Measurements from ENCODE around the gene GREB1.

GREB1 gene

GRCh38 chr2:11508279-11508678, 25.6 kb upstream of the GREB1 start:
- no peak for DNase-seq
- in situ Hi-C loops (cut with HindIII; ENCODE audit: low pct_ligation_motif_present, low pct_unique_long_range_greater_than_20kb, low sequenced_read_pairs), result no loop called here

DNA sequence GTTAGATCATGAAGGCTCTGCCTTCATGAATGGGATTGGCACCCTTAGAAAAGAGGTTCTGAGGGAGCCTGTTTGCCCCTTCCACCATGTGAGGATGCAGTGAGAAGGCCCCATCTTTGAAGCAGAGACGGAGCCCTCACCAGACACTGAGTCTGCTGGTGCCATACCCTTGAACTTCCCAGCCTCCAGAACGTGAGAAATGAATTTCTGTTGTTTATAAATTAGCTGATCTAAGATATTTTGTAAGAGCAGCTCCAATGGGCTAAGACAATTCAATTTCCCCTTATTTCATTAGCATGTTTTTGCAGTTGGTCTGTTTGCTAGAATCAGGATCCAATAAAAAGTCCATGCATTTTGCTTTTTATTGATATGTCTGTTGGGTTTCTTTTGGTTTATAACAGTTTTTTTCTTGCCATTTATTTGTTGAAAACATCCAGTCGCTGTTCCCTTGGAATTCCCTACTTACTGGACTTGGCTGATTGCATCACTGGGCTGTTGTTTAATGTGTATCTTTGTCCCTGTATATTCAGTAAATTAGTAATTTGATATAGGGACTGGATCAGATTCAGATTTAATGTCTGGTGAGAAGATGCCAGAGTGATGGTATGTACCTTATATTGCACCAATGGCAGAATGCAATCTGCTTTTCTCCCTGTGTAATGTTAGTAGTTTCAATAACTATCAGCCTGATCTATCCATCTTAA, 24.0 kb upstream of the GREB1 start:
- in situ Hi-C loops (cut with HindIII; ENCODE audit: low pct_ligation_motif_present, low pct_unique_long_range_greater_than_20kb, low sequenced_read_pairs), result no loop called here
- no peak for DNase-seq

DNA sequence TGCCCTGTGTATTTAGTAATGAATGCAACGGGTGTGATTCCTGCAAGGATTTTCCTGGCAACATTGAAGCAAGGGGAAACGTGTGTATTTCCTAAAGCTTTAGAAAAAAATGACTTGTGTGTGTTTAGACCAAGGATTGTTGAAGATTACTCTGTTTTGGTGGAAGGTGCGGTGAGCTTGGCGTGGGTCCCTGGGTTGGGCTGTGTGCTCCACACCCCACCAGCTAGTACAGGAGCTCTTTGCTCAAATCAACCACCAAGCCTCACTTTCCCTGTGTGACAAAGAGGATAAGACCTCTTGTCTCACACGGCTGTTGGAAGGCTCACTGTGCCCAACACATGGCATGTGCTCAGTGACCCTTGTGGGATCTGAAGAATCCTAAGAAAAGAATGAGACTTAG, 21.4 kb upstream of the GREB1 start:
- in situ Hi-C loops (cut with HindIII; ENCODE audit: low pct_ligation_motif_present, low pct_unique_long_range_greater_than_20kb, low sequenced_read_pairs), result no loop called here
- DNase-seq, result no peak

DNA sequence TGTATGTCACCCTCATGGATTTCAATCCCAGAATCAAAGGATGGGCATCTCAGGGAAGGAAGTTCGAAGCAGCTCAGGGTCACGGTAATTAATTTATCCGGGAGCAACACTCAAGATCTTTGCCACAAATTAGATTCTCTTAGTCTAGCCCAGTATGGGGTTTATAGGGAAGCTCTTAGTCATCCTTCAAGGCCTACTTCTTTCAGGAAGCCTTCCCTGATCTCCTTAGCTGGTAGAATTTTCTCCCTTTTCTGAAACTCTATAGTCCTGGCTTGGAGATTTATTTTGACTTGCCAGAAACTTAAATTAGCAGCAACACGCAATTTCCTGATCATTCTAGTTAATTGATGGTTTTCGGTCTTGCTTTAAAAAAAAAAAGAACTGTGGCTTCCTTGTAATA, 20.5 kb upstream of the GREB1 start:
- in situ Hi-C loops (cut with HindIII; ENCODE audit: low pct_ligation_motif_present, low pct_unique_long_range_greater_than_20kb, low sequenced_read_pairs), result no loop called here
- DNase-seq, result no peak

DNA sequence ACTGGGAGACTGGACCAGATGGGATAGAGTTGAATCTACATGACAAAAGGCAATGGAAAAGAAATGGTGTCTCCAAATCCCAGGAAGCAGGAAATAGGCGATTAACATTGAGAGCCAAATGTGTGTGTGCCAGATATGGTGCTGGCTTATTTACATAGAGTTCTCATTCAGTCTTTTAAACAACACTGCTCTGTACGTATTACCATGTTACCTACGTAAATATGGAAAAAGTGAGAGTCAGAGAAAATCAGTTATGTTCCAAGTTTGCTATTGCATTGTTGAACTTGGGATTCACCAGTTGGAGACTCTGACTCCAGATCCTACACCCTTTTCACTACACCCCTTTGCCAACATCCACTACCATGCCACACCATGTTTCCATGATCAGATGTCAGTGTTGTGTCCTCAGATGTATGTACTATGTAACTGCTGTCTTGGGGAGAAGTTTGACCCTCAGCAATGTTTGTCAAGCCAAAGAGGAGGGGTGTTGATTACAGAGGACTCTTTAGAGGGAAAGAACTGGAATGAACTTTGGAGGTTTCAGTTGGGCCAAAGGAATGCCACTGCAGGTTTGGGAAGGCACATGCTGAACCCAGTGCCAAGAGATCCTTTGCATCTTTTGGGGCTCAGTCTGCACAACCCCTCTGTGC, 19.6 kb upstream of the GREB1 start:
- in situ Hi-C loops (cut with HindIII; ENCODE audit: low pct_ligation_motif_present, low pct_unique_long_range_greater_than_20kb, low sequenced_read_pairs), result no loop called here
- DNase-seq, result no peak

DNA sequence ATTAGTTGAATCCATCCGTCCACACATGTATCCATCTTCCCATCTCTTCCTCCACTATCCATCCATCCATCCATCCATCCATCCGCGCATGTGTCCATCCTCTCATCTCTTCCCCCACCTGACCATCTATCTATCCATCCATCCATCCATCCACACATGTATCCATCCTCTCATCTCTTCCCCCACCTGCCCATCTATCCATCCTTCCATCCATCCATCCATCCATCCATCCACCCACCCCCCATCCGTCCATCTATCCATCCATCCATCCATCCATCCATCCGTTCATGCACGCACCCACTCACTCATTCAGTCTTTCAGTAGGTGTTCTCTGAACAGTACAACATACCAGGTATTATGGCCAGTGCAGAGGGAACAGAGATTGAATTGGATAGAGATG, 18.9 kb upstream of the GREB1 start:
- in situ Hi-C loops (cut with HindIII; ENCODE audit: low pct_ligation_motif_present, low pct_unique_long_range_greater_than_20kb, low sequenced_read_pairs), result no loop called here
- no peak for DNase-seq

GRCh38 chr2:11515490-11515981, 18.3 kb upstream of the GREB1 start:
- DNase-seq, result no peak
- in situ Hi-C loops (cut with HindIII; ENCODE audit: low pct_ligation_motif_present, low pct_unique_long_range_greater_than_20kb, low sequenced_read_pairs), result no loop called here

DNA sequence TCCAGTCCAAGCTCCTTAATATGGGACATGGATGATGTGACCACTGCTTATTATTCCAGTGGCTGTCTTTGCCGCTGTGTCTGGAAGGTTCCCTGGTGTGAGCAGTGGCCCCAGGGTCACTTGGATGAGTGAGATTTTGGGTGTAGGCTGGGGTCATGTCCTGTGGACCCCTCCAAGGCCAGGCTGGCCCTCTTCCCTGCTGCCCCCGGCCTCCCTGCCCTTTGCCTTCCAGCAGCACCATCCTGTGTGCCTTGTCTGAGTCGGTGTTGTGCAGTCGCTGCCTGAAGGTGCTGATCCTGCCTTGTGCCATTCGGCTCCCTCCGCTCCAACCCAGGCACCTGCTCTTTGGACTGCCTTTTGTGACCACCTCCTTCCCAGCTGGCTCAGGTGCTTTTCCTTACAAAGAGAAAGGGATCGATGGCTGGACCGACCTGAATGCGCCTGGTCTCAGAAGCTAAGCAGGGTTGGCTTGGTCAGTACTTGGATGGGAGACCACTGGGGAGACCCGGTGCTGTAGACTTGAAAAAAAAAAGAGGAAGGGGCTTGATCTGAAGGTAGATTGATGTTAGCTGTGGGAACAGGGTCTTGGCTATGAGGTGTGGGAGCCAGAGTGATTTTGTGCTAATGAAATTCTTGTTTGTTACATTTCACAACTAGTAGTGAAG, 16.7 kb upstream of the GREB1 start:
- no peak for DNase-seq
- in situ Hi-C loops (cut with HindIII; ENCODE audit: low pct_ligation_motif_present, low pct_unique_long_range_greater_than_20kb, low sequenced_read_pairs), result no loop called here

- no peak for DNase-seq
- in situ Hi-C loops (cut with HindIII; ENCODE audit: low pct_ligation_motif_present, low pct_unique_long_range_greater_than_20kb, low sequenced_read_pairs), result no loop called here
Measured at GRCh38 chr2:11517906-11518305, 15.9 kb upstream of the GREB1 start.

DNA sequence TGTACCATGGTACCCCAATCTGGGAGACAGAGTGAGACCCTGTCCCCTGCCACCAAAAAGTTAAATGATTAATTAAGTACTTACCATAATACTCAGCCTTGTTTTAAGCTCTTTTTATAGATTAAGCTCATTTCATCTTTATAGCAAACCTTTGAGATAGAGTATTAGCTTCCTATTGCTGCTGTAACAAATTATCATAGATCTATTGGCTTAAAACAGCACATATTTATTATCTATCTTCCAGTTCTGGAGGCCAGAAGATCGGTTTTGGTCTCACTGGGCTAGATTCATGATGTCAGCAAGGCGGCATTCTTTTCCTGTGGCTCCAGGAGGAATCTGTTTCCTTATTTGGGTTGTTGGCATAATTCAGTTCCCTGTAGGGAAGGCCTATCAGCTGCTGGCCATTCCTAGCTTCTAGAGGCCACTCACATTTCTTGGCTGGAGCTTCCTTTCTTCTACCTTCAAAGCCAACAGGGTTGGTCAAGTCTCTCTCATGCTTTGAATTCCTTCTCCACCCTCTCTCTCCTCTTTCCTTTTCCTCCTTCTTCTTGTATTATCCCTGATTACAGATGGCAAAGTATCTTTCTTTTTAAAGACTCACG, 13.7 kb upstream of the GREB1 start:
- in situ Hi-C loops (cut with HindIII; ENCODE audit: low pct_ligation_motif_present, low pct_unique_long_range_greater_than_20kb, low sequenced_read_pairs), result no loop called here
- DNase-seq, result no peak

DNA sequence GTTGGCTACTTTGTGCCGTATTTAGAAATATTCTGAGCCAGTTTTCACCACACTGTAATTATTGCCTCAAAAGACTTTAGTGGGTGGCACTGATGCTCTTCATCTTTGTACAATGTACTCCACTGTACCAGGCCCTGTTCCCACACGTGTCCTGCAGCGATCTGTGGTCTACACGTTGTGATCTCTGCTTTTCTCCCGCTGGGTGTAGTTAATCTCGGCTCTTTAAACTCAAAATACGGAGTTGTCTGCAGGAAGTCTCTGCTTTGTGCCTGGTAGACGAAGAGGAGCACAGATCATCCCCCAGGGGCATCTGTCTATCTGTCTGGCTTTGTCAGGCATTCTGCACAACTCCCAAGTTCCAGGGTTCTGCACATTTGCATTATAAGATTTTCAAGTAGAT, 12.1 kb upstream of the GREB1 start:
- in situ Hi-C loops (cut with HindIII; ENCODE audit: low pct_ligation_motif_present, low pct_unique_long_range_greater_than_20kb, low sequenced_read_pairs), result no loop called here
- no peak for DNase-seq

GRCh38 chr2:11524470-11524869, 9.4 kb upstream of the GREB1 start:
- in situ Hi-C loops (cut with HindIII; ENCODE audit: low pct_ligation_motif_present, low pct_unique_long_range_greater_than_20kb, low sequenced_read_pairs), result no loop called here
- no peak for DNase-seq

DNA sequence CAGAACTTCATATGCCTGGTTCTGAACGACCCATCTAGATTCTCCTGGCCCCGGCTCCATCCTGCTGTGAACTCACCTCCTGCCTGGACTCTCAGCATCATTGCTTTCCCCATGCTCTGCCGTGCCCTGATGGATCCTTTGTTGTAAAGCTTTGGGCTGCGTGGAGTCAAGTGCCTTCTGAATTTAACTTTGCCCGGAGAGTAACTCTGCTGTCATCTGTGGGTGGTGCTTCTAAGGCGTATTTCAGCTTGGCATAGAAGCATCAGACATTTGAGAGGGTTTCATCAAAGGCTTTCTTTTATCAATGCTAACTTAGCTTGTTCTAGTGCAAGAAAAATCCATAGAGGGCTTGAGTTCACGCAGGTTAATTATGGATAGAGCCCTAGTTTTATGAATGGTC, 8.1 kb upstream of the GREB1 start:
- in situ Hi-C loops (cut with HindIII; ENCODE audit: low pct_ligation_motif_present, low pct_unique_long_range_greater_than_20kb, low sequenced_read_pairs), result no loop called here
- no peak for DNase-seq

DNA sequence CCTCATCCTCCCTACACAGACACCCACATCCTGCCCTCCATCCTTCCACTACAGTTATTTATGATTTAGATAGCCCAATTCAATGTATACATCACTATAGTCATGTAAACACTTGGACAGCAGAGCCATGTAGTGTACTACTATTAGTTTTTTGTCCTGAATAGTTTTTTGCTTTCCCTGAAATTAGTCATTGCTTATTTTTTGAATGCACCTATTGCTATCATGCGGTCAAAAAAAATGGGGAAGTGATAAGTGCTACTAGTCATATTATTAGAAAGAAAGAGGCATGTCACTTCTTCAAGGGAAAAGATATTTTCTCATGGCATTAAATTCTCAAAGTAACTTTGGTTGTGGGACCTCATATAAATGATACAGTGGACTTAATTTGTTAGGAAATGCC, 6.8 kb upstream of the GREB1 start:
- no peak for DNase-seq
- in situ Hi-C loops (cut with HindIII; ENCODE audit: low pct_ligation_motif_present, low pct_unique_long_range_greater_than_20kb, low sequenced_read_pairs), result no loop called here

DNA sequence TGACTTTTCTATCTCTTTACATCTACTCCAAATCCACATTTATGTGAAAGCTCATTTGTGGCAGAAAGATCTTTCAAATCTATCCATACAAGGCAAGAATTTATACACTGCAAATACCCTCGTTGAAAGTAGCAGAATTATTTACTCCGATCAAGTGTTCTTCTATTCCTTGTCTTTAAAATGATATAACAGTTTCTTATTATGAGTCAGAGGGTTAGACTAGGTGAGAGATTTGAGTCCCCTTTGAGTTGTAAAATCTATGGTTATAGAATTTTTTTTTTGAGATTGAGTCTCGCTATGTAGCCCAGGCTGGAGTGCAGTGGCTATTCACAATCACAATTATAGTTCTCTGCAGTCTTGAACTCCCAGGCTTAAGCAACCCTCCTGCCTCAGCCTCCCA, 5.6 kb upstream of the GREB1 start:
- DNase-seq, result no peak
- in situ Hi-C loops (cut with HindIII; ENCODE audit: low pct_ligation_motif_present, low pct_unique_long_range_greater_than_20kb, low sequenced_read_pairs), result no loop called here

- DNase-seq, result no peak
- in situ Hi-C loops (cut with HindIII; ENCODE audit: low pct_ligation_motif_present, low pct_unique_long_range_greater_than_20kb, low sequenced_read_pairs), result no loop called here
Measured at GRCh38 chr2:11530864-11531465, 2.9 kb upstream of the GREB1 start.

DNA sequence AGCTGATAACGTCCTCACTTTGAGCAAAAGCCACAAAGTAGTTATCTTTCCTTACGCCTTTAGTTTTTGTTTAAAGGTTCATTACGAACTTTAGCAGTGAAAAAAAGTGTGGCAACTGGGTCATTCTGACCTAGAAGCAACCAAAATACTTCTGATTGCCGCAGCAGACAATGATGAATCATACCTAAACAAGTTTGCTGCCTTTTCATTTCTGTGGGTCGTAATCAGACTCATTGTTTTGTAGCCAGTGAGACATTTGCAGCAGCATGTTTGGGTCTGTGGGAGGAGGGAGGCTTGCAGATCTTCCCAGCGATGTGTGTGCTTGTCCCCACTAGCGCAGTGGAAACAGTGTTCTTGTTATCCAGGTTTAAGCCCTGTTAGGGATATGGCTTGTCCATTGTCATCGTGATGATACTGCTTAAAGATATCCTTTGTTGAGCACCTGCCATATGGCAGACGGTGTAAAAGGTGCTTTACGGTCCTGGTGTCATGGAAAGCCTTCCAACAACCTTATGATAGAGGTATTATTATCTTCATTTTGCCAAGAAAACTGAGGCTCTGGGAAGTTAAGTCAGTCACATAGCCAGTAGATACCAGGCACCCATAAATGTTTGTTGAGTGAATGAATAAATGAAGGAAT, 1.3 kb upstream of the GREB1 start:
- DNase-seq, result no peak
- in situ Hi-C loops (cut with HindIII; ENCODE audit: low pct_ligation_motif_present, low pct_unique_long_range_greater_than_20kb, low sequenced_read_pairs), result no loop called here

DNA sequence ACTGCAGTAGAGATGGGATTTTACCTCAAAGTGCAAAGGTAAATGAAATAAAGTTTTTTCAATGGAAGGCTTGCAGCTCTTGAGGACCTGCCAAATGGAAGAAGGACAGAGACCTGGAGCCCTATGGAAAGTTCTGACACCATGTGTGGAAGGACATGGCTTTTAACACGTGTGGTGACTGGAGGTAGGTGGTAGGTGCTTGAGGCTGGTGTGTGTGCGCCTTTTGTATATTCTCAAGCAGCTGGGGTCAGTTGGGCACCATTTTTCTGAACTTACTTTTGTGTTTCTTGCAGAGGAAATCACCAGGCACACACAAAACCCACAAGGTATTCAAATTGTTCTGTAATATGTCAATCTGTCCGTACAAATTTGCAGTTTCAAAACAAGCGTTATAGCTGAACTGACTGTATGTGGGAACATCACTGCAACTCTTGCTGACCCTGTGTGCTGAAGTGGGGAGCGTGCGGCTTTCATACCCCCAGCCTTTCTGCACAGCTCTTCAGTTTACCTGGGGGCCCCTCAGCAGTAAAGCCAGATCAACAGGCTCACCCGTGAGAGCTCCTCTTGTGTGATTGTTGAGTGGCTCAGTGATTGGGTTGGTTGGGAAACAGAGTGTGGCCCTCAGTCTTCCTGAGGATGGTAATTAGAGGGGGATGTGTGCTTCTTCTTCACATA, 363 bp downstream of the GREB1 start:
- DNase-seq, result no peak

More for the DNA sequence above, 363 bp downstream of the GREB1 start:
- in situ Hi-C loops (cut with HindIII; ENCODE audit: low pct_ligation_motif_present, low pct_unique_long_range_greater_than_20kb, low sequenced_read_pairs), result no loop called here
